NOMO-1 (cell line): ENCODE results near the gene RAB17.
A peak's percentile ranks its signal among the peaks of the same experiment; 100 is the strongest.

ENCODE experiments used
- DNase-seq, 2 experiments: peaks; one replicate each; lab custom pipeline; 2025; ENCODE audit not compliant: unreplicated experiment in 2 of 2; lab: John Stamatoyannopoulos, UW

RAB17 gene

GRCh38 chr2:237581326-237581725, 9.2 kb downstream of the RAB17 start:
- no peak for DNase-seq

GRCh38 chr2:237577956-237578870, 12.3 kb downstream of the RAB17 start:
- no peak for DNase-seq

- DNase-seq, result no peak
These were observed 13.1 kb downstream of the RAB17 start for GRCh38 chr2:237577458-237577857.

- no peak for DNase-seq
These were observed 13.6 kb downstream of the RAB17 start for GRCh38 chr2:237576974-237577373.

- no peak for DNase-seq
These were observed 14.4 kb downstream of the RAB17 start for GRCh38 chr2:237575869-237576862.

- no peak for DNase-seq
These were observed 15.4 kb downstream of the RAB17 start for GRCh38 chr2:237574894-237575868.

GRCh38 chr2:237574467-237574866, 16.1 kb downstream of the RAB17 start:
- DNase-seq, result no peak

GRCh38 chr2:237573721-237574415, 16.7 kb downstream of the RAB17 start:
- no peak for DNase-seq

GRCh38 chr2:237572742-237573101, 17.8 kb downstream of the RAB17 start:
- no peak for DNase-seq

GRCh38 chr2:237572021-237572741, 18.4 kb downstream of the RAB17 start:
- DNase-seq, result peak; percentile 57 to 83

GRCh38 chr2:237571551-237571950, 19.0 kb downstream of the RAB17 start:
- DNase-seq, result no peak

GRCh38 chr2:237570776-237571335, 19.7 kb downstream of the RAB17 start:
- DNase-seq, result no peak

- DNase-seq, result no peak
These were observed 20.6 kb downstream of the RAB17 start for GRCh38 chr2:237569896-237570295.

GRCh38 chr2:237569041-237569440, 21.5 kb downstream of the RAB17 start:
- DNase-seq, result no peak

GRCh38 chr2:237568121-237568660, 22.3 kb downstream of the RAB17 start:
- DNase-seq, result no peak

GRCh38 chr2:237567276-237568029, 23.1 kb downstream of the RAB17 start:
- DNase-seq, result no peak

GRCh38 chr2:237566401-237567235, 23.9 kb downstream of the RAB17 start, which contains the start of gene PRLH:
Gene PRLH, plus strand, starts transcription at chr2:237566574. Its CDS starts 0 bp downstream, at chr2:237566574.
- DNase-seq, result no peak
